K562 (cell line): ENCODE results near the gene HMBS. TPM values are rescaled to one million over a fixed set of nuclear protein-coding genes. Genes with fewer than 3 reads are reported as not detected.

ENCODE experiments used
- HNRNPL ChIP-seq: fragments of 200-400 bp; formaldehyde crosslinking; IDR thresholded peaks from 2 replicates; pipeline ENCODE4 v1.6.1; 2017; ENCODE audit warnings: low read depth, mild to moderate bottlenecking, low read length
- MYBL2 ChIP-seq, 2 experiments: fragments of 450-650 bp in 1 of 2; sonication (generic) in 1 of 2; formaldehyde crosslinking in 1 of 2; IDR thresholded peaks; 2 replicates each; pipeline versions ENCODE4 v1.6.1 to v1.8.1; 2017 to 2022; ENCODE audit warnings: borderline replicate concordance in 1 of 2, inconsistent platforms in 1 of 2, low read depth in 1 of 2, mild to moderate bottlenecking in 1 of 2, missing genetic modification reagents in 1 of 2, moderate library complexity in 1 of 2
- NFE2 ChIP-seq: IDR thresholded peaks from 2 replicates; pipeline ENCODE4 v1.6.1; 2014; ENCODE audit warnings: antibody characterized with exemption, low read depth
- POLR2A ChIP-seq: fragments of 450-650 bp; conservative IDR thresholded peaks from 2 replicates; pipeline ENCODE4 v1.6.1; 2016
- POLR2B ChIP-seq: fragments of 450-650 bp; IDR thresholded peaks from 2 replicates; pipeline ENCODE4 v1.6.1; 2018; ENCODE audit warnings: low read depth; ENCODE audit not compliant: partially characterized antibody
- RNF2 ChIP-seq: sonication (generic); IDR thresholded peaks from 2 replicates; pipeline ENCODE4 v1.6.1; 2016
- SMAD1 ChIP-seq: fragments of 150-350 bp; IDR thresholded peaks from 2 replicates; pipeline ENCODE4 v1.6.1; 2014; ENCODE audit warnings: low read length, low read depth; ENCODE audit not compliant: partially characterized antibody
- SNIP1 ChIP-seq: fragments of 450-650 bp; IDR thresholded peaks from 2 replicates; pipeline ENCODE4 v1.7.1; 2017; ENCODE audit warnings: low read depth, mild to moderate bottlenecking
- SNRNP70 ChIP-seq: fragments of 200-400 bp; formaldehyde crosslinking; optimal IDR thresholded peaks from 2 replicates; pipeline ENCODE3; 2017; ENCODE audit warnings: low read depth, low read length
- SPI1 ChIP-seq: IDR thresholded peaks from 2 replicates; pipeline ENCODE4 v1.6.1; 2011; ENCODE audit warnings: low read depth, low read length, control low read depth, borderline replicate concordance
- TARDBP ChIP-seq: fragments of 450-650 bp; IDR thresholded peaks from 2 replicates; pipeline ENCODE4 v1.6.1; 2016
- ZFP30 ChIP-seq: fragments of 250-450 bp; sonication (Bioruptor Pico); IDR thresholded peaks from 2 replicates; pipeline ENCODE4 v1.8.0; 2022; ENCODE audit warnings: moderate library complexity, mild to moderate bottlenecking, inconsistent platforms, borderline replicate concordance
- ZNF263 ChIP-seq: sonication (generic); formaldehyde crosslinking; IDR thresholded peaks from 2 replicates; pipeline ENCODE4 v1.8.0; 2022; ENCODE audit warnings: mild to moderate bottlenecking, missing genetic modification reagents, borderline replicate concordance
- ZNF282 ChIP-seq: sonication (generic); formaldehyde crosslinking; IDR thresholded peaks from 2 replicates; pipeline ENCODE4 v1.8.1; 2023; ENCODE audit warnings: missing genetic modification reagents
- ZNF778 ChIP-seq: fragments of 450-650 bp; formaldehyde crosslinking; IDR thresholded peaks from 2 replicates; pipeline ENCODE4 v1.4.0; 2020; ENCODE audit warnings: mild to moderate bottlenecking, moderate library complexity
- polyA plus RNA-seq, 8 experiments: library from polyadenylated mRNA; depleted of rRNA in 4 of 8; stranded (reverse) in 5 of 8; unstranded in 3 of 8; fragments of >200 nt; fragmentation: Nextera tagmentation in 2 of 8; fragmentation: Illumina TruSeq in 1 of 8; extraction: Ambion mirVana in 2 of 8; extraction: Trizol in 1 of 8; gene quantifications; 2 replicates each; pipeline versions ENCODE4 v1.2.1 to v1.2.3, GENCODE V29; 2011 to 2014; ENCODE audit warnings: inconsistent platforms in 1 of 8, missing spikeins in 1 of 8
- total RNA-seq, 7 experiments: library from RNA; depleted of rRNA in 6 of 7; stranded (reverse); fragments of >200 nt in 6 of 7; fragmentation: Illumina TruSeq in 2 of 7; extraction: Trizol in 2 of 7; gene quantifications; 2 replicates each; pipeline versions ENCODE4 v1.2.1 to v1.2.3, GENCODE V29; 2011 to 2021; ENCODE audit warnings: low replicate concordance in 1 of 7
- TF ChIP-seq, protein P1 (sequence below): fragments of 250-450 bp; sonication (Bioruptor Pico); IDR thresholded peaks from 2 replicates; pipeline ENCODE4 v1.8.0; 2021; ENCODE audit warnings: moderate library complexity, mild to moderate bottlenecking, inconsistent platforms
- TF ChIP-seq, protein P2 (sequence below): fragments of 250-450 bp; sonication (Bioruptor Pico); IDR thresholded peaks from 2 replicates; pipeline ENCODE4 v1.5.0; 2021; ENCODE audit warnings: mild to moderate bottlenecking, borderline replicate concordance
- TF ChIP-seq, protein P3 (sequence below): fragments of 450-650 bp; IDR thresholded peaks from one replicate; pipeline ENCODE4 v1.6.1; 2018; ENCODE audit warnings: mild to moderate bottlenecking, moderate library complexity; ENCODE audit not compliant: partially characterized antibody
- TF ChIP-seq, protein P4 (sequence below): fragments of 450-650 bp; formaldehyde crosslinking; IDR thresholded peaks from 2 replicates; pipeline ENCODE4 v1.4.0; 2020; ENCODE audit warnings: mild to moderate bottlenecking, moderate library complexity
- TF ChIP-seq, protein P5 (sequence below): fragments of 250-450 bp; sonication (Bioruptor Pico); IDR thresholded peaks from 2 replicates; pipeline ENCODE4 v1.4.0; 2020; ENCODE audit warnings: borderline replicate concordance

Gene HMBS
- total and polyA plus RNA-seq, 9 of the 15 experiments (the other 6 are each of a cell fraction or from before 2014, with no cell fraction given), result 56.9 to 385 (median 286) TPM

DNA sequence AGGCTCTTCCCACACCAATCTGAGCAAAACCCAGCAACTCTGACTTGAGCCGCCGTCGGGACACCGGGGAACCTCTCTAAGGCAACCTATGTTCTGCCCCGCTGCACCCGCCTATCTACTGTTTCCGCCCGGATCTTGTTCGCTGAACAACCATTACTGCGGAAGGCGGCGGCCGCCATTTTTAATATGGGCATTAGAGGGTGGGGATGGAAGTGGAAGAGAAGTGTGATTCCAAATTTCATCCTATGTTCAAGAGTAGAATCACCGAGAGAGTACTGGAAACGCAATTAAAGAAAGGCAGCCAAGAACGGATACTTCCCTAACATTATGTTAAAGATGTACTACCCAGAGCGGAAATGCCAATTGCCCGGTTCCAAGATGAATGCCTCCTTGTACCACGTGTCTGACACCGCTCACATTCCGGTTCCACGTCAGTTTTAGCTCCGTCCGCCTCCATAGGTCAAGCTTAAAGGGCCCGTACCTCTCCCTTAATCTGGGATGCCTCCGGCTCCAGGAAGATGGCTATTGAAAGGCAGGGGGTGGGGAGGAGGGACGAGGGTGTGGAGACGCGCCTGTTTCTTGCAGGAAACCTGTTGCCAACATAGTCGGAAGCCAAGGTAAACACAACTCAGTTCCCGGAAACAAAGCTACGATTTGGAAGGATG, 17.2 kb downstream of the HMBS start, which contains the start of gene DPAGT1 (continued):
- TF ChIP-seq ZNF778 (no peak), RNF2 (no peak; the same call in 1 of the 2 replicates), SPI1 (peak; percentile 65; the same call in 1 of the 2 replicates), SMAD1 (peak; percentile 22), MYBL2 (IDR thresholded peaks at IDR 0.05; ENCODE audit: low read depth) (peak; percentile 46; the same call in 1 of the 2 replicates), MYBL2 (CRISPR knock-in tag; IDR thresholded peaks at IDR 0.05; ENCODE audit: borderline replicate concordance) (no peak), ZNF282 (CRISPR knock-in tag) (no peak), POLR2A (peak; percentile 64), POLR2B (peak; percentile 45), HNRNPL (no peak), ZFP30 (CRISPR knock-in tag) (no peak), NFE2 (no peak), SNRNP70 (no peak), ZNF263 (CRISPR knock-in tag) (peak; percentile 88; the same call in 1 of the 2 replicates), TARDBP (no peak), SNIP1 (no peak)
- TF ChIP-seq, protein P1, sequence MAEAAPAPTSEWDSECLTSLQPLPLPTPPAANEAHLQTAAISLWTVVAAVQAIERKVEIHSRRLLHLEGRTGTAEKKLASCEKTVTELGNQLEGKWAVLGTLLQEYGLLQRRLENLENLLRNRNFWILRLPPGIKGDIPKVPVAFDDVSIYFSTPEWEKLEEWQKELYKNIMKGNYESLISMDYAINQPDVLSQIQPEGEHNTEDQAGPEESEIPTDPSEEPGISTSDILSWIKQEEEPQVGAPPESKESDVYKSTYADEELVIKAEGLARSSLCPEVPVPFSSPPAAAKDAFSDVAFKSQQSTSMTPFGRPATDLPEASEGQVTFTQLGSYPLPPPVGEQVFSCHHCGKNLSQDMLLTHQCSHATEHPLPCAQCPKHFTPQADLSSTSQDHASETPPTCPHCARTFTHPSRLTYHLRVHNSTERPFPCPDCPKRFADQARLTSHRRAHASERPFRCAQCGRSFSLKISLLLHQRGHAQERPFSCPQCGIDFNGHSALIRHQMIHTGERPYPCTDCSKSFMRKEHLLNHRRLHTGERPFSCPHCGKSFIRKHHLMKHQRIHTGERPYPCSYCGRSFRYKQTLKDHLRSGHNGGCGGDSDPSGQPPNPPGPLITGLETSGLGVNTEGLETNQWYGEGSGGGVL (CRISPR knock-in tag), result no peak
- TF ChIP-seq, protein P2, sequence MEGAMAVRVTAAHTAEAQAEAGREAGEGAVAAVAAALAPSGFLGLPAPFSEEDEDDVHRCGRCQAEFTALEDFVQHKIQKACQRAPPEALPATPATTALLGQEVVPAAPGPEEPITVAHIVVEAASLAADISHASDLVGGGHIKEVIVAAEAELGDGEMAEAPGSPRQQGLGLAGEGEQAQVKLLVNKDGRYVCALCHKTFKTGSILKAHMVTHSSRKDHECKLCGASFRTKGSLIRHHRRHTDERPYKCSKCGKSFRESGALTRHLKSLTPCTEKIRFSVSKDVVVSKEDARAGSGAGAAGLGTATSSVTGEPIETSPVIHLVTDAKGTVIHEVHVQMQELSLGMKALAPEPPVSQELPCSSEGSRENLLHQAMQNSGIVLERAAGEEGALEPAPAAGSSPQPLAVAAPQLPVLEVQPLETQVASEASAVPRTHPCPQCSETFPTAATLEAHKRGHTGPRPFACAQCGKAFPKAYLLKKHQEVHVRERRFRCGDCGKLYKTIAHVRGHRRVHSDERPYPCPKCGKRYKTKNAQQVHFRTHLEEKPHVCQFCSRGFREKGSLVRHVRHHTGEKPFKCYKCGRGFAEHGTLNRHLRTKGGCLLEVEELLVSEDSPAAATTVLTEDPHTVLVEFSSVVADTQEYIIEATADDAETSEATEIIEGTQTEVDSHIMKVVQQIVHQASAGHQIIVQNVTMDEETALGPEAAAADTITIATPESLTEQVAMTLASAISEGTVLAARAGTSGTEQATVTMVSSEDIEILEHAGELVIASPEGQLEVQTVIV, result no peak
- TF ChIP-seq, protein P3, sequence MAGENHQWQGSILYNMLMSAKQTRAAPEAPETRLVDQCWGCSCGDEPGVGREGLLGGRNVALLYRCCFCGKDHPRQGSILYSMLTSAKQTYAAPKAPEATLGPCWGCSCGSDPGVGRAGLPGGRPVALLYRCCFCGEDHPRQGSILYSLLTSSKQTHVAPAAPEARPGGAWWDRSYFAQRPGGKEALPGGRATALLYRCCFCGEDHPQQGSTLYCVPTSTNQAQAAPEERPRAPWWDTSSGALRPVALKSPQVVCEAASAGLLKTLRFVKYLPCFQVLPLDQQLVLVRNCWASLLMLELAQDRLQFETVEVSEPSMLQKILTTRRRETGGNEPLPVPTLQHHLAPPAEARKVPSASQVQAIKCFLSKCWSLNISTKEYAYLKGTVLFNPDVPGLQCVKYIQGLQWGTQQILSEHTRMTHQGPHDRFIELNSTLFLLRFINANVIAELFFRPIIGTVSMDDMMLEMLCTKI, result no peak
- TF ChIP-seq, protein P4, sequence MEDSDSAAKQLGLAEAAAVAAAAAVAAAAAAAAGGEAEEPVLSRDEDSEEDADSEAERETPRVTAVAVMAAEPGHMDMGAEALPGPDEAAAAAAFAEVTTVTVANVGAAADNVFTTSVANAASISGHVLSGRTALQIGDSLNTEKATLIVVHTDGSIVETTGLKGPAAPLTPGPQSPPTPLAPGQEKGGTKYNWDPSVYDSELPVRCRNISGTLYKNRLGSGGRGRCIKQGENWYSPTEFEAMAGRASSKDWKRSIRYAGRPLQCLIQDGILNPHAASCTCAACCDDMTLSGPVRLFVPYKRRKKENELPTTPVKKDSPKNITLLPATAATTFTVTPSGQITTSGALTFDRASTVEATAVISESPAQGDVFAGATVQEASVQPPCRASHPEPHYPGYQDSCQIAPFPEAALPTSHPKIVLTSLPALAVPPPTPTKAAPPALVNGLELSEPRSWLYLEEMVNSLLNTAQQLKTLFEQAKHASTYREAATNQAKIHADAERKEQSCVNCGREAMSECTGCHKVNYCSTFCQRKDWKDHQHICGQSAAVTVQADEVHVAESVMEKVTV (CRISPR knock-in tag), result no peak
- TF ChIP-seq, protein P5, sequence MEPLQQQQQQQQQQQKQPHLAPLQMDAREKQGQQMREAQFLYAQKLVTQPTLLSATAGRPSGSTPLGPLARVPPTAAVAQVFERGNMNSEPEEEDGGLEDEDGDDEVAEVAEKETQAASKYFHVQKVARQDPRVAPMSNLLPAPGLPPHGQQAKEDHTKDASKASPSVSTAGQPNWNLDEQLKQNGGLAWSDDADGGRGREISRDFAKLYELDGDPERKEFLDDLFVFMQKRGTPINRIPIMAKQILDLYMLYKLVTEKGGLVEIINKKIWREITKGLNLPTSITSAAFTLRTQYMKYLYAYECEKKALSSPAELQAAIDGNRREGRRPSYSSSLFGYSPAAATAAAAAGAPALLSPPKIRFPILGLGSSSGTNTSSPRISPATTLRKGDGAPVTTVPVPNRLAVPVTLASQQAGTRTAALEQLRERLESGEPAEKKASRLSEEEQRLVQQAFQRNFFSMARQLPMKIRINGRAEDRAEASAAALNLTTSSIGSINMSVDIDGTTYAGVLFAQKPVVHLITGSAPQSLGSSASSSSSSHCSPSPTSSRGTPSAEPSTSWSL, result no peak
